Measurements from ENCODE around the gene CDC14A. TPM values are rescaled to one million over a fixed set of nuclear protein-coding genes. Genes with fewer than 3 reads are reported as not detected.

CDC14A gene
- total RNA-seq, 6 experiments from 2014 or later = 2.4 to 5.1 (median 3.0) TPM

DNA sequence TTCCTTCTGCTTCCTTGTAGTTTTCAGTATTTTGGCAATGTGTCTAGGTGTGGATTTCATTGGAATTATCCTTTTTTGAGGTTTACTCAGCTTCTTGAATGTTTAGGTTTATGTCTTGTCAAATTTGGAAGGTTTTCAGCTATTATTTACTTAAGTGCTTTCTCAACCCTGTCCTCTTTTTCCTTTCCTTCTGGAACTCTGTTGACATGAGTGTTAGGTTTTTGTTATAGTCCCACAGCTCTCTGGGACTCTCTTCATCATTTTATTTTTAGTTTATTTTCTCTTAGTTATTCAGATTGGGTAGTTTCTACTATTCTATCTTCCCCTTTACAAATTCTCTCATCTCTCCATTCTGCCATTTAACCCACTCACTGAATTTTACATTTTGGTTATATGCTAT lies 122.5 kb downstream of the CDC14A start:
- Mint-ChIP-seq H3K4me3 (no peak overlapping the region), H3K36me3 (ENCODE audit: low read depth) (no peaks in the 10 kb centered on the region), H3K4me1 (ENCODE audit: low read depth) (no peaks in the 10 kb centered on the region), H3K9me3 (no peaks in the 10 kb centered on the region), H3K27me3 (ENCODE audit: insufficient read depth) (no peaks in the 10 kb centered on the region), H3K27ac (no peak overlapping the region)
- no peak for DNase-seq
- TF ChIP-seq, protein P1, sequence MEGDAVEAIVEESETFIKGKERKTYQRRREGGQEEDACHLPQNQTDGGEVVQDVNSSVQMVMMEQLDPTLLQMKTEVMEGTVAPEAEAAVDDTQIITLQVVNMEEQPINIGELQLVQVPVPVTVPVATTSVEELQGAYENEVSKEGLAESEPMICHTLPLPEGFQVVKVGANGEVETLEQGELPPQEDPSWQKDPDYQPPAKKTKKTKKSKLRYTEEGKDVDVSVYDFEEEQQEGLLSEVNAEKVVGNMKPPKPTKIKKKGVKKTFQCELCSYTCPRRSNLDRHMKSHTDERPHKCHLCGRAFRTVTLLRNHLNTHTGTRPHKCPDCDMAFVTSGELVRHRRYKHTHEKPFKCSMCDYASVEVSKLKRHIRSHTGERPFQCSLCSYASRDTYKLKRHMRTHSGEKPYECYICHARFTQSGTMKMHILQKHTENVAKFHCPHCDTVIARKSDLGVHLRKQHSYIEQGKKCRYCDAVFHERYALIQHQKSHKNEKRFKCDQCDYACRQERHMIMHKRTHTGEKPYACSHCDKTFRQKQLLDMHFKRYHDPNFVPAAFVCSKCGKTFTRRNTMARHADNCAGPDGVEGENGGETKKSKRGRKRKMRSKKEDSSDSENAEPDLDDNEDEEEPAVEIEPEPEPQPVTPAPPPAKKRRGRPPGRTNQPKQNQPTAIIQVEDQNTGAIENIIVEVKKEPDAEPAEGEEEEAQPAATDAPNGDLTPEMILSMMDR (IDR thresholded peaks at IDR 0.05) = no peak

- Mint-ChIP-seq H3K4me1 (ENCODE audit: low read depth) (no peaks in the 10 kb centered on the region), H3K4me3 (no peak overlapping the region), H3K27ac (no peak overlapping the region), H3K36me3 (ENCODE audit: low read depth) (no peaks in the 10 kb centered on the region; the same call in 1 of the 2 replicates), H3K9me3 (no peaks in the 10 kb centered on the region), H3K27me3 (ENCODE audit: insufficient read depth) (no peaks in the 10 kb centered on the region)
- TF ChIP-seq, protein P1 (IDR thresholded peaks at IDR 0.05) = no peak
- DNase-seq = no peak
Measured at GRCh38 chr1:100476735-100477290, 124.5 kb downstream of the CDC14A start.

GRCh38 chr1:100478816-100479215 lies 126.5 kb downstream of the CDC14A start:
- Mint-ChIP-seq H3K27ac (no peak overlapping the region), H3K27me3 (ENCODE audit: insufficient read depth) (no peaks in the 10 kb centered on the region), H3K4me1 (ENCODE audit: low read depth) (no peaks in the 10 kb centered on the region), H3K36me3 (ENCODE audit: low read depth) (no peaks in the 10 kb centered on the region; the same call in 1 of the 2 replicates), H3K4me3 (no peak overlapping the region), H3K9me3 (no peaks in the 10 kb centered on the region)
- DNase-seq = no peak
- TF ChIP-seq, protein P1 (IDR thresholded peaks at IDR 0.05) = no peak

- Mint-ChIP-seq H3K4me1 (ENCODE audit: low read depth) (no peaks in the 10 kb centered on the region), H3K36me3 (ENCODE audit: low read depth) (no peaks in the 10 kb centered on the region; the same call in 1 of the 2 replicates), H3K4me3 (no peak overlapping the region), H3K27ac (no peak overlapping the region), H3K27me3 (ENCODE audit: insufficient read depth) (no peaks in the 10 kb centered on the region), H3K9me3 (no peaks in the 10 kb centered on the region)
- TF ChIP-seq, protein P1 (IDR thresholded peaks at IDR 0.05) = no peak
- no peak for DNase-seq
Measured at GRCh38 chr1:100479620-100480338, 127.5 kb downstream of the CDC14A start.

- H3K4me3 Mint-ChIP-seq = no peak overlapping the region
- H3K36me3 Mint-ChIP-seq (ENCODE audit: low read depth) = no peaks in the 10 kb centered on the region; the same call in 1 of the 2 replicates
- no peaks in the 10 kb centered on the region for H3K4me1 Mint-ChIP-seq (ENCODE audit: low read depth)
- H3K27me3 Mint-ChIP-seq (ENCODE audit: insufficient read depth) = no peaks in the 10 kb centered on the region
- H3K27ac Mint-ChIP-seq = no peak overlapping the region
- TF ChIP-seq, protein P1 (IDR thresholded peaks at IDR 0.05) = no peak
- DNase-seq = no peak
- H3K9me3 Mint-ChIP-seq = no peaks in the 10 kb centered on the region
Measured at GRCh38 chr1:100481303-100481702, 129.0 kb downstream of the CDC14A start.
